ENCODE data around the gene SNPH.

SNPH gene

GRCh38 chr20:1287787-1288569 lies 21.9 kb downstream of the SNPH start:
- DNase-seq, result no peak

GRCh38 chr20:1291191-1291741 lies 25.2 kb downstream of the SNPH start:
- no peak for DNase-seq

- DNase-seq, result no peak
Observed at GRCh38 chr20:1292620-1293019, 26.5 kb downstream of the SNPH start.

GRCh38 chr20:1293641-1294379 lies 27.7 kb downstream of the SNPH start:
- DNase-seq, result no peak

- no peak for DNase-seq
Observed at GRCh38 chr20:1294497-1294896, 28.4 kb downstream of the SNPH start.

- no peak for DNase-seq
Observed at GRCh38 chr20:1295276-1295930, 29.3 kb downstream of the SNPH start.

- no peak for DNase-seq
Observed at GRCh38 chr20:1296117-1296610, 30.1 kb downstream of the SNPH start.

GRCh38 chr20:1296922-1297321 lies 30.8 kb downstream of the SNPH start:
- DNase-seq, result no peak

GRCh38 chr20:1297486-1297885 lies 31.4 kb downstream of the SNPH start:
- no peak for DNase-seq

GRCh38 chr20:1298166-1298565 lies 32.1 kb downstream of the SNPH start:
- DNase-seq, result no peak

- no peak for DNase-seq
Observed at GRCh38 chr20:1298888-1299511, 32.9 kb downstream of the SNPH start.

- no peak for DNase-seq
Observed at GRCh38 chr20:1299522-1299921, 33.4 kb downstream of the SNPH start.

GRCh38 chr20:1300083-1300840 lies 34.2 kb downstream of the SNPH start:
- no peak for DNase-seq

- peak; percentile 58 for DNase-seq
Observed at GRCh38 chr20:1301031-1301529, 35.0 kb downstream of the SNPH start.

GRCh38 chr20:1302685-1303541 lies 36.8 kb downstream of the SNPH start:
- no peak for DNase-seq

GRCh38 chr20:1304710-1305515 lies 38.8 kb downstream of the SNPH start:
- no peak for DNase-seq

- no peak for DNase-seq
Observed at GRCh38 chr20:1305712-1306111, 39.6 kb downstream of the SNPH start.

- no peak for DNase-seq
Observed at GRCh38 chr20:1306316-1307135, 40.4 kb downstream of the SNPH start.

GRCh38 chr20:1307171-1307570 lies 41.1 kb downstream of the SNPH start:
- no peak for DNase-seq
